Measurements from ENCODE around the gene PNMA8A.

- TF ChIP-seq CTCF (IDR thresholded peaks at IDR 0.05; ENCODE audit: poor library complexity) (no peak), EZH2phosphoT487 (IDR thresholded peaks at IDR 0.05; ENCODE audit: low read depth, severe bottlenecking, unreplicated experiment) (no peak)
These were observed 10.0 kb upstream of the PNMA8A start for GRCh38 chr19:46481223-46481848.

Data from hepatocyte (in vitro differentiated cells).